Stimulated activated CD4-positive, alpha-beta T cell treated with anti-CD3 and anti-CD28 coated beads, Interleukin-15, amount 100 ng/mL, for 48 hours (primary cell): ENCODE results near the gene PROCA1.
A peak's percentile ranks its signal among the peaks of the same experiment; 100 is the strongest.
"Not testable (repeated sequence)": the region's sequence is repeated elsewhere in the genome, so short reads cannot be mapped to it uniquely, and the experiment has no call there.

ENCODE experiments used
- DNase-seq, 2 donors: peaks; one replicate each; pipeline ENCODE4 v3.0.0-alpha.2; 2020; ENCODE audit warnings: low read depth in 2 of 2

Gene PROCA1

GRCh38 chr17:28744104-28744971 lies 32.6 kb upstream of the PROCA1 start:
- peak in 1 of 2 donors; percentile 53 for DNase-seq

GRCh38 chr17:28743243-28744103 lies 31.8 kb upstream of the PROCA1 start, which contains the start of gene TRAF4:
Gene TRAF4 (plus strand): TSS chr17:28744011. CDS start chr17:28744113, 102 bp downstream.
- DNase-seq, result peak in 1 of 2 donors; percentile 74

- no peak for DNase-seq
Observed at GRCh38 chr17:28741358-28742349, 30.0 kb upstream of the PROCA1 start.

- DNase-seq, result no peak
Observed at GRCh38 chr17:28740406-28741357, 29.0 kb upstream of the PROCA1 start.

GRCh38 chr17:28738680-28739384 lies 27.1 kb upstream of the PROCA1 start:
- DNase-seq, result no peak

DNA sequence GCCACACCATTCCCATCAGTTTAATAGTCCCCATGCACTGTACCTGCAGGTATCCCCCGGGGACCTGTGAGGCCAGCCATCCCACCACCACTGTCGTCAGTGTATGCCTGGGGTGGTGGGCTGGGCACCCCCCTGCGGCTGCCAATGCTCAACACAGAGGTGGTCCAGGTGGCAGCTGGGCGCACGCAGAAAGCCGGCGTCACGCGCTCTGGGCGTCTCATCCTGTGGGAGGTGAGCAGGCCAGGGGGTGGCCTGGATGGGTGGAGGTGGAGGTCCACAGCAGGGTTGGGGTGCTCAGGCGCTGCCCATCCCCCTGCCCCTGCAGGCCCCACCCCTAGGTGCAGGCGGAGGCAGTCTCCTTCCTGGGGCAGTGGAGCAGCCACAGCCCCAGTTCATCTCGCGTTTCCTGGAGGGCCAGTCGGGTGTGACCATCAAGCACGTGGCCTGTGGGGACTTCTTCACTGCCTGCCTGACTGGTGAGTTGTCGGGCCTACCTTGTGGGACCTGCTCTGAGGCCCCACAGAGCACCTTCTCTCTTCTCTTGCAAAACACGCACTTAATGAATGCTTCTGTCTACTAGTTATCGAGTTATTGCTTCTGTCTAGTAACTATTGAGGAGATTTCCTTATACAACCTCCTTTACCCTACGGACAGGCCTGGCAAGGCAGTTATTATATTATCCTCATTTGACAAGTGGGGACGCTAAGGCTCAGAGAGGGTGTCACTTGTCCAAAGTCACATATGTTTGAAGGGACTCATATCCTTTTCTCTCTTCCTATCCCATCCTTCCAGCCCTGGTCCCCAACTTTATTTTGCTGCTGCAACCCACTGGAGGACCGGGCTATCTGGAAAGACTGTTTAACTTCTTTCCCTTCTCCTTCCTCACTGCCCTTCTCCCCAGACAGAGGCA lies 26.3 kb upstream of the PROCA1 start:
- no peak for DNase-seq

GRCh38 chr17:28737316-28737715 lies 25.6 kb upstream of the PROCA1 start:
- no peak for DNase-seq

DNA sequence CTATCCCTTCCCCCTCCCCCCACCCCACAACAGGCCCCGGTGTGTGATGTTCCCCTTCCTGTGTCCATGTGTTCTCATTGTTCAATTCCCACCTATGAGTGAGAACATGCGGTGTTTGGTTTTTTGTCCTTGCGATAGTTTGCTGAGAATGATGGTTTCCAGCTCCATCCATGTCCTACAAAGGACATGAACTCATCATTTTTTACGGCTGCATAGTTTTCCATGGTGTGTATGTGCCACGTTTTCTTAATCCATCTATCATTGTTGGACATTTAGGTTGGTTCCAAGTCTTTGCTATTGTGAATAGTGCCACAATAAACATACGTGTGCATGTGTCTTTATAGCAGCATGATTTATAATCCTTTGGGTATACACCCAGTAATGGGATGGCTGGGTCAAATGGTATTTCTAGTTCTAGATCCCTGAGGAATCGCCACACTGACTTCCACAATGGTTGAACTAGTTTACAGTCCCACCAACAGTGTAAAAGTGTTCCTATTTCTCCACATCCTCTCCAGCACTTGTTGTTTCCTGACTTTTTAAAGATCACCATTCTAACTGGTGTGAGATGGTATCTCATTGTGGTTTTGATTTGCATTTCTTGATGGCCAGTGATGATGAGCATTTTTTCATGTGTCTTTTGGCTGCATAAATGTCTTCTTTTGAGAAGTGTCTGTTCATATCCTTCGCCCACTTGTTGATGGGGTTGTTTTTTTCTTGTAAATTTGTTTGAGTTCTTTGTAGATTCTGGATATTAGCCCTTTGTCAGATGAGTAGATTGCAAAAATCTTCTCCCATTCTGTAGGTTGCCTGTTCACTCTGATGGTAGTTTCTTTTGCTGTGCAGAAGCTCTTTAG lies 24.5 kb upstream of the PROCA1 start:
- DNase-seq, result not testable (repeated sequence)

DNA sequence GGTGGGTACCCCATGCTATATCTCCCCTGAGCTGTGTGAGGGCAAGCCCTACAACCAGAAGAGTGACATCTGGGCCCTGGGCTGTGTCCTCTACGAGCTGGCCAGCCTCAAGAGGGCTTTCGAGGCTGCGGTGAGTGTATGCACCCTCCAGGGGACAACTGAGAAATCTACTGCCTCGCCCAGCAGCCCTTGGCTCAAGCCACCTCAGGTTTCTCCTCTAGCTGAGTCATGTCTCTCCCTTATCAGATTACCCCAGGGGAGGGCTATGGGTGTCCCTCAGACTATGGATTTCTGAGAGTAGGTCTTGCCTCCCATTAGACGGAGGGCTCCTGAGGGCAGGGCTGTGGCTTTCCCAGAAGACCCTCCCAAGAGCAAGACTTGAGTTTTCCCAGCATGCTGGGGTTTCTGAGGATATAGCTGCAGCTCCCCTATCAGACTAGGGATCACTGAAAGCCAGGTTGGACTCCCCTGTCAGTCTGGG lies 23.6 kb upstream of the PROCA1 start:
- DNase-seq, result no peak

DNA sequence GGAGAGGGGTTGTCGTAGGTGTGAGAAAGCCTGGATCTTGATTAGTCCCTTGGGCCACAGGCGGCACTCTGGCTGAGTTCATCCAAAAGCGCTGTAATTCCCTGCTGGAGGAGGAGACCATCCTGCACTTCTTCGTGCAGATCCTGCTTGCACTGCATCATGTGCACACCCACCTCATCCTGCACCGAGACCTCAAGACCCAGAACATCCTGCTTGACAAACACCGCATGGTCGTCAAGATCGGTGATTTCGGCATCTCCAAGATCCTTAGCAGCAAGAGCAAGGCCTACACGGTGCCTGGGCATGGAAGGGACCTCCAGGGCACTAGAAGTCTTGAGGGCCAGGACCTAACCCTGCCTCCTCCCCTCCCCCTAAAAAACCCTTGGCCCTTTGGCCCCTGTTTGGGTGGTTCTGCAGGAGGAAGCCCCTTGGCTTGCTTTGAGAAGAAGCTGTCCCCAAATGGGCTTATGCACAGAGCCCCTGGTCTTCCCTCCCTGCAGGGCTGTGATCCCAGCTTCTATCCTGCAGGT lies 23.1 kb upstream of the PROCA1 start:
- no peak for DNase-seq

DNA sequence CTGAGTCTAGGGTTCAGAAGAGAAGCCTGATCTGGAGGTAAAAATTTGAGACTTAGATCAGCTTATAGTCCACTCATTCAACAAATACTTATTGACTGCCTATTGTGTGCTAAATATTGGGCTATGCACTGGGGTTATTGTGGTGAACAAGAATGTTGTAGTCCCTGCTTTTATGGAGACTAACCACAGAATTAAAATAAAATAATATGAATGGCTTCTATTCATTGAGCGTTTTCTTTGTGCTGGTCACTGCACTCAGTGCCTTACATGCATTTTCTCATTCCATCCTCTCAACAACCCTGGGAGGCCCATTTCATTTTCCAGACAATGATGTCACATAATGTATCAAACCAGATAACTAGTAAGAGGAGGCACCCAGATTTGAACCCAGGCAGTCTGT lies 21.7 kb upstream of the PROCA1 start:
- DNase-seq, result no peak

DNA sequence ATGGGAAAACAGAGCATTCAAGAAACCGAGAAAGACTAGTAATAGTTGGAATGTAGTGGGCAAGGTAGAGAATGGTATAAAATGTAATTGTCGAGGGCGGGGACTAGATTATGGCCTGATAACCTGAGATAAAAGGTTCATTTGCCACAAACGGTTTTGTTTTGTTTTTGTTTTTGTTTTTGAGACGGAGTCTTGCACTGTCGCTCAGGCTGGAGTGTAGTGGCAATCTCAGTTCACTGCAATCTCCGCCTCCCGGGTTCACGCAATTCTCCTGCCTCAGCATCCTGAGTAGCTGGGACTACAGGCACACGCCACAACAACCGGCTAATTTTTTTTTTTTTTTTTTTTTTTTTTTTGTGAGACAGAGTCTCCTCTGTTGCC lies 18.3 kb upstream of the PROCA1 start:
- DNase-seq, result no peak

- peak; percentile 95 to 98 for DNase-seq
Observed at GRCh38 chr17:28728364-28729200, 16.9 kb upstream of the PROCA1 start, which contains the start of gene NEK8. Gene NEK8 (plus strand): TSS chr17:28728788. CDS start chr17:28728814, 26 bp downstream.

DNA sequence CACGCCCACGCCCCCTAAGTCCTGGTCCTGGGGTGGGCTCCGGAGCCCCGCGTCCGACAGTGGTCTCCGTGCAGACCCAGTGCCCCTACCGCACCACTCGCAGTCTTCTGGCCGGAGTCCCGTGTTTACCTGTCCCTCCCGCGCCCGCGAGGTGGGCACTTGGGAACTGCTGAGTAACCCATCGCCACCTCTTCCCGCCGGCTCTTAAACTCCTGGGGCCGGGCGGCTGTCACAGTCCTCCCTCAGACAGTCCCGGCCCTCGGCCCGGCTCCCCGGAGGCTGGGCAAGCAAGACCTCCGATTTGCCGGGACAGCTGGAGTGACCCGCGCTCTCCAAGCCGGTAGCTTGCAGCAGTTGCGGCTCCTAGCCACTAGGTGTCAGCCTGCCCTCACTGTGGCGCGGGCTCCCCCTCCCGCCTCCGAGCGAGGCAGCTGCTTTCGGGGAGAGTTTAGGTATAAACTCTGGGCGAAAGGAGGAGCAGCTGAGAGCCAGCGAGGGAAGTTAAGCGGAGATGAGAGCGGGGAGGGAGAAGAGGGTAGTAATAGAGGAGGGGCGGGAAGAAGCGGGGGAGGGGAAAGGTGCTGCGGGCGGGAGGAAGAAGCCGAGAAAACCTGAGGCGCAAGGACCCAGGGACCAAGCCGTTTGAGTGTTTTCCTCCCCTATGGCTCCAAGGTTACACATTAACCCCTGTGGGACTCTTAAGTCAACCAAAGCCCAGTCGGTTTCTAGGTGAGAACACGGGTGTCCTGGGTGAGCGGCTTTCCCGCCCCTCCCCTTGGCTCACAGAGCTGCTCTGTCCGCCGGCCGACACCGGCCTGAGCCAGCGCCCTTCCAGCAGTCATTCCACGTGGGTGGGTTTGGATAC lies 15.2 kb upstream of the PROCA1 start:
- peak; percentile 89 to 90 for DNase-seq

- DNase-seq, result peak in 1 of 2 donors; percentile 72
Observed at GRCh38 chr17:28726226-28726626, 14.5 kb upstream of the PROCA1 start, which contains the start of gene TLCD1. Gene TLCD1 (minus strand): TSS chr17:28726233. CDS start chr17:28726097, 136 bp downstream.
